Mesenteric fat pad (tissue), 1 donor: ENCODE results near the gene TWNK. TPM values are rescaled to one million over a fixed set of nuclear protein-coding genes. Genes with fewer than 3 reads are reported as not detected.

Source experiments
- microRNA-seq: library from miRNA; unstranded; fragments of <30 nt; microRNA quantifications from one replicate; pipeline ENCODE4 v1.2.0, GENCODE V29; 2020; ENCODE audit warnings: borderline number of aligned reads
- total RNA-seq: library from RNA; stranded (reverse); fragmentation: NEBNext Ultra II Directional; extraction: Animal tissue kit (Norgen Biotek cat#: 25700); gene quantifications from one replicate; pipeline ENCODE4 v1.2.1, GENCODE V29; 2021
- donor health status: DM: yes; HTN: yes; CAD: no.

TWNK gene
- total RNA-seq, 1 donor from 2014 or later = 7.5 TPM

Small RNA genes lying within 50 kb of the gene (microRNA-seq; reads per million reads assigned to microRNA genes)
- not detected for gene MIR608

Other genes starting within 250 kb of the TWNK start
- gene PAX2, start 242.0 kb upstream of the TWNK start, total RNA-seq = not detected
- gene SLF2, start 74.6 kb upstream of the TWNK start, total RNA-seq = 18.4 TPM
- 1.4 TPM for gene SEMA4G, start 18.0 kb upstream of the TWNK start, total RNA-seq
- gene MRPL43, start within 50 bp of the TWNK start, total RNA-seq = 61.7 TPM
- 102 TPM for gene LZTS2, start 12.3 kb downstream of the TWNK start, total RNA-seq
- gene PDZD7, start 43.6 kb downstream of the TWNK start, total RNA-seq = 0.55 TPM
- 46.5 TPM for gene SFXN3, start 43.7 kb downstream of the TWNK start, total RNA-seq
- 1.9 TPM for gene KAZALD1, start 74.4 kb downstream of the TWNK start, total RNA-seq
- gene TLX1, start 143.8 kb downstream of the TWNK start, total RNA-seq = not detected
- gene LBX1, start 241.9 kb downstream of the TWNK start, total RNA-seq = 0.10 TPM